Upper lobe of right lung (tissue), 1 donor: Measurements from ENCODE around the gene AGR3. TPM values are rescaled to one million over a fixed set of nuclear protein-coding genes. Genes with fewer than 3 reads are reported as not detected.

Source experiments
- ATAC-seq: fragments of 200-7000 bp; cut with Tn5 transposase; one replicate; pipeline ENCODE4 v1.9.1; 2020; ENCODE audit warnings: mild to moderate bottlenecking, moderate library complexity
- DNase-seq: peaks from one replicate; pipeline ENCODE4 v3.0.0-alpha.2; 2020
- H3K27ac ChIP-seq: fragments of 200-600 bp; one replicate; pipeline ENCODE4 v1.8.0; 2022
- H3K27me3 ChIP-seq: fragments of 200-600 bp; one replicate; pipeline ENCODE4 v1.8.0; 2022; ENCODE audit warnings: mild to moderate bottlenecking
- H3K36me3 ChIP-seq: fragments of 200-600 bp; one replicate; pipeline ENCODE4 v1.8.0; 2022
- H3K4me1 ChIP-seq: fragments of 200-600 bp; one replicate; pipeline ENCODE4 v1.8.0; 2022
- H3K4me3 ChIP-seq: fragments of 200-600 bp; one replicate; pipeline ENCODE4 v1.8.0; 2022; ENCODE audit warnings: mild to moderate bottlenecking
- H3K9me3 ChIP-seq: fragments of 200-600 bp; one replicate; pipeline ENCODE4 v1.8.0; 2022
- CTCF ChIP-seq: fragments of 200-600 bp; IDR thresholded peaks from one replicate; pipeline ENCODE4 v1.8.0; 2022; ENCODE audit warnings: antibody characterized with exemption
- intact Hi-C: fragments of 100-400 bp; cut with DNase I; formaldehyde crosslinking; loops from one replicate; pipeline ENCODE4 v1.11.0; 2022
- total RNA-seq: library from RNA; stranded (reverse); fragmentation: NEBNext Ultra II Directional; extraction: Animal tissue kit (Norgen Biotek cat#: 25700); gene quantifications from one replicate; pipeline ENCODE4 v1.2.1, GENCODE V29; 2021
- donor health status: DM: no; HTN: yes; CAD: no; lungs with severe emphysema.

The AGR3 gene
- total RNA-seq, 1 donor from 2014 or later, result 37.2 TPM

GRCh38 chr7:16891874-16892643 lies 10.3 kb upstream of the AGR3 start:
- ATAC-seq (no peak), DNase-seq (no peak)
- no peaks in the 10 kb centered on the region for H3K27me3 ChIP-seq
- no peaks in the 10 kb centered on the region for H3K36me3 ChIP-seq
- H3K4me1 ChIP-seq, result no peaks in the 10 kb centered on the region
- TF ChIP-seq CTCF, result no peak
- H3K4me3 ChIP-seq, result no peak overlapping the region
- H3K9me3 ChIP-seq, result no peaks in the 10 kb centered on the region
- no peak overlapping the region for H3K27ac ChIP-seq
- intact Hi-C loops, result no loop called here

GRCh38 chr7:16891338-16891737 lies 9.6 kb upstream of the AGR3 start:
- Histone ChIP-seq H3K4me1 (no peaks in the 10 kb centered on the region), H3K4me3 (no peak overlapping the region), H3K27me3 (no peaks in the 10 kb centered on the region), H3K9me3 (no peaks in the 10 kb centered on the region), H3K36me3 (no peaks in the 10 kb centered on the region), H3K27ac (no peak overlapping the region)
- DNase-seq (no peak), ATAC-seq (peak; percentile 95)
- peak; percentile 53 for TF ChIP-seq CTCF
- intact Hi-C loops, result no loop called here

GRCh38 chr7:16889851-16890415 lies 8.2 kb upstream of the AGR3 start:
- intact Hi-C loops, result no loop called here
- H3K4me3 ChIP-seq, result no peak overlapping the region
- H3K36me3 ChIP-seq, result no peaks in the 10 kb centered on the region
- no peak overlapping the region for H3K27ac ChIP-seq
- DNase-seq (no peak), ATAC-seq (no peak)
- TF ChIP-seq CTCF, result no peak
- no peaks in the 10 kb centered on the region for H3K9me3 ChIP-seq
- no peaks in the 10 kb centered on the region for H3K27me3 ChIP-seq
- no peaks in the 10 kb centered on the region for H3K4me1 ChIP-seq

GRCh38 chr7:16889305-16889704 lies 7.5 kb upstream of the AGR3 start:
- TF ChIP-seq CTCF, result no peak
- no peaks in the 10 kb centered on the region for H3K4me1 ChIP-seq
- DNase-seq, result no peak
- H3K27ac ChIP-seq, result no peak overlapping the region
- intact Hi-C loops, result no loop called here
- no peak for ATAC-seq
- H3K27me3 ChIP-seq, result no peaks in the 10 kb centered on the region
- no peaks in the 10 kb centered on the region for H3K36me3 ChIP-seq
- no peaks in the 10 kb centered on the region for H3K9me3 ChIP-seq
- H3K4me3 ChIP-seq, result no peak overlapping the region

- no peaks in the 10 kb centered on the region for H3K36me3 ChIP-seq
- H3K27me3 ChIP-seq, result no peaks in the 10 kb centered on the region
- H3K9me3 ChIP-seq, result no peaks in the 10 kb centered on the region
- intact Hi-C loops, result no loop called here
- no peak overlapping the region for H3K27ac ChIP-seq
- DNase-seq (no peak), ATAC-seq (no peak)
- no peak for TF ChIP-seq CTCF
- H3K4me1 ChIP-seq, result no peaks in the 10 kb centered on the region
- H3K4me3 ChIP-seq, result no peak overlapping the region
These were observed 2.1 kb upstream of the AGR3 start for GRCh38 chr7:16883918-16884317.
